ENCODE measurements around the gene YY2.

YY2 gene

DNA sequence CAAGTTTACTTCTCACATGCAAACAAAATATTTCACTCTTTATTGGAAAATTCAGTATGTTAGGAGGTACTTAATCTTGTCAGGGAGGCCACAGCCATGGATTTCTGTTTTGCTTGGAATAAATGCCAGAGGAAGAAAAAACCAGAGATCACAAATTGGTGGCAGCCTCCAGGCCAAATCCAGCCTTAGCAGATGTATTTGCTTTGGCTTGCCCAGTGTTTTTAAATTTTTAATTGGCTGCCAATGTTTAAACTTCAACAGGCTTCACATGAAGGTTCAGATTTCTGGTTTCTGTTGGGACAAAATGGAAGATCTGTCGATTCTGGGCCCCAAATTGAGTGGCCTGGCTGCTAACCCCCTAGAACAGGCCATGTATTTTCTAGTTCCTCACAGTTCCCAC lies 19.2 kb downstream of the YY2 start:
- peak overlapping the region; percentile 46 for H3K27ac ChIP-seq
- TF ChIP-seq, protein P1, sequence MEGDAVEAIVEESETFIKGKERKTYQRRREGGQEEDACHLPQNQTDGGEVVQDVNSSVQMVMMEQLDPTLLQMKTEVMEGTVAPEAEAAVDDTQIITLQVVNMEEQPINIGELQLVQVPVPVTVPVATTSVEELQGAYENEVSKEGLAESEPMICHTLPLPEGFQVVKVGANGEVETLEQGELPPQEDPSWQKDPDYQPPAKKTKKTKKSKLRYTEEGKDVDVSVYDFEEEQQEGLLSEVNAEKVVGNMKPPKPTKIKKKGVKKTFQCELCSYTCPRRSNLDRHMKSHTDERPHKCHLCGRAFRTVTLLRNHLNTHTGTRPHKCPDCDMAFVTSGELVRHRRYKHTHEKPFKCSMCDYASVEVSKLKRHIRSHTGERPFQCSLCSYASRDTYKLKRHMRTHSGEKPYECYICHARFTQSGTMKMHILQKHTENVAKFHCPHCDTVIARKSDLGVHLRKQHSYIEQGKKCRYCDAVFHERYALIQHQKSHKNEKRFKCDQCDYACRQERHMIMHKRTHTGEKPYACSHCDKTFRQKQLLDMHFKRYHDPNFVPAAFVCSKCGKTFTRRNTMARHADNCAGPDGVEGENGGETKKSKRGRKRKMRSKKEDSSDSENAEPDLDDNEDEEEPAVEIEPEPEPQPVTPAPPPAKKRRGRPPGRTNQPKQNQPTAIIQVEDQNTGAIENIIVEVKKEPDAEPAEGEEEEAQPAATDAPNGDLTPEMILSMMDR (IDR thresholded peaks at IDR 0.05), result no peak
- no peak for TF ChIP-seq ZFX (IDR thresholded peaks at IDR 0.05; ENCODE audit: borderline replicate concordance)

DNA sequence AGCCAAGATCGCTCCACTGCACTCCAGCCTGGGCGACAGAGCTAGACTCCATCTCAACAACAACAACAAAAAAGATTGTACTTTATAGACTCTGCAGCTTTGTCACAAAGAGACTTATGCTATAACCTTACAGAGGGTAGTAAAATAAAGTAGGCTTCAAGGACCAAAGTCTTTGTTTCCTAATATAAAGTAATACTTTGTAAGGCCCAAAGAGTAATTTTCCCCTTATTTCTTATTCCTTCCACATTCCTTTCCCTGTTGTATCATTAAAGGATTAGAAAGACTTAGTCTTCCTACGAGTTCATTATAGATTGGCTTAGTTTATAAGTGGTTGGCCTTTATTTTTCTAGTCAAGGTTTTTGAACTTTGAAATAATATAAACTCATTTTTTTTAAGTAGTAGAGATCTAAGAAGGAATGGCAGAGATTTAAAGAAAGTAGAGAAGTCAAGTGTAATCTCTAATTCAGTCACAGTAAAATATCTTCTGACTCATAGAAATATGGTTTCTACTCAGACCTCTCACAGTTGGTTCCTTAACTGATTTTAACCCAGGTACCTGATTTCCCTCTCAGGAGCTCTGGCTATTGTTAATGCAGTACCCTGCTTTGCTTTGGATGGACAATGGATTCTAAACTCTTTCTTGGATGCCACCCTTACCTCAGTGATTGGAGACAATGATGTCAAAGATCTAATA lies 26.2 kb downstream of the YY2 start:
- TF ChIP-seq, protein P1 (IDR thresholded peaks at IDR 0.05), result no peak
- TF ChIP-seq ZFX (IDR thresholded peaks at IDR 0.05; ENCODE audit: borderline replicate concordance), result no peak
- H3K27ac ChIP-seq, result no peak overlapping the region

DNA sequence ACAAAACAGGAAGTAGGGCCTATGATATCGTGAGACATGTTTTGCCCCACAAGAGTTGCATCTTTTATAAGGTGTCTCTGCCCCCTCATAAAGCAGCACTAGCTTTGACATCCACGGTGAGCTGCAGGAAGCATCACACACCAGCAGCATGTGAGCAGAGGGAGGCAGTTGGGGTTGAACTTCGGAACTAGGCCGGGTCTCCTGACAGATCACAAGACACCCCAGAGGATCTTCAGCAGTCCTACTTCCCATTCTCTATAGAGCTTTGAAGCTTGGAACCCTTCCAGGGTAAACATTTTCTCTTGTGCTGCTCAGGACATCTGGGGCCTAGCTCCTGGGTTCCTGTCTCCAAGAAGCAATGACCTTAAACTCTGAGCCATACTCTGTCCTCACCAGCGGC lies 27.5 kb downstream of the YY2 start:
- no peak for TF ChIP-seq ZFX (IDR thresholded peaks at IDR 0.05; ENCODE audit: borderline replicate concordance)
- TF ChIP-seq, protein P1 (IDR thresholded peaks at IDR 0.05), result no peak
- H3K27ac ChIP-seq, result no peak overlapping the region

DNA sequence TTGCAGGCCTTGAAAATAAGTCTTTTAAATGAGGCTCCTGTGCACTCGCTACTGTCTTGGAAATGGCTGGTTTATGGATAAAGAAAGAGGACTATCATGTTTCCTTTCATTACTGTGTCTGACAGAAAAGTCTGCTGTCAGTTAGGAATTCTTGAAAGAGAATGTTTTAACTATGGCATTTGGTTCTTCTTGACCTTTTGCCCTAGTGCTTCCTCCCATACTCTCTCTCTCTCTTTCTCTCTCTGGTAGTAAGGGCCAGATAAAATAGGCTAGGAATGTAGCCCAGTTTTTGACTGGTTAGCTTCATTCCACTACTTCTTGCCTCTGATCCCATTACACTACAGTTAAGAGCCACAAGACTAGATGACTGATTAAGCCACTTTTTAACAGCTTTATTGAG lies 29.8 kb downstream of the YY2 start:
- H3K27ac ChIP-seq, result no peak overlapping the region
- TF ChIP-seq, protein P1 (IDR thresholded peaks at IDR 0.05), result no peak
- no peak for TF ChIP-seq ZFX (IDR thresholded peaks at IDR 0.05; ENCODE audit: borderline replicate concordance)

DNA sequence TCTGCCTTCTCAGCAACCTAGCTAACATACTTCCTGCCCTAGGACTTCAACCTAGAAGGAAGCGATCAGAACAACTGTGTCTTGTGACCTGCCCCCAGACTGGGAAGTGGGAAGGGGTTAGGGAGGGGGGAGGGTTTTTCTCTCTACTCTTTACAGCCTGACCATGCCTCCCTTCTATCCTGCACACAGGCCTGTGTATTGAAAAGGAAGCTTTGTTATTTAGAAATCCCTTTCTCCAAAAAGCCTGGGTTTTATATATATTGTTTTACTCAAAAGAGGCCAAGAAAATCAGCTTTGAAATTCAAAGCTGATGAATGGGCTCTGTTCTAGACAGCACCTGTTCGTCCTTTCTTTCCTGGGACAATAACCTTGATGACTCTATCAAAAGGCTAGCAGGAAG lies 49.5 kb downstream of the YY2 start:
- no peak overlapping the region for H3K27ac ChIP-seq
- no peak for TF ChIP-seq ZFX (IDR thresholded peaks at IDR 0.05; ENCODE audit: borderline replicate concordance)
- TF ChIP-seq, protein P1 (IDR thresholded peaks at IDR 0.05), result no peak

DNA sequence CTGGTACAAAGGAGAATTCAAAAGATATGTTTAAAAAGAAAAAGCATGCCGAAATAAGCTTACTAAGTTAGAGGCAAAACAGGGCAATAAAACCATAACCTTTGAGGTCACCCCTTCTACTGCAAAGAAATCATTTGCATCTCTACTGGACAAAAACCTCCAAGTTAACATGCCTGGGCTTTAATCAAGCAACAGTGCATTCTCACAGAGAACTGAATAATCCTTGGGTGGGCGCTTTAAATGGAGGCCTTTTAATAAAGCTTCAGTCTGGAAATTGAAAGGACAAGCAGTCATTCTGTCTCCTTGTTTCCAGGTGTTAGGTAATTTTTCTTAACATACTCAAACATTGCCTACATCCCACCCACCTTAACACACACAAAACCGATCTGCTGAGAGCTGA lies 50.2 kb downstream of the YY2 start:
- TF ChIP-seq, protein P1 (IDR thresholded peaks at IDR 0.05), result no peak
- TF ChIP-seq ZFX (IDR thresholded peaks at IDR 0.05; ENCODE audit: borderline replicate concordance), result no peak
- no peak overlapping the region for H3K27ac ChIP-seq

DNA sequence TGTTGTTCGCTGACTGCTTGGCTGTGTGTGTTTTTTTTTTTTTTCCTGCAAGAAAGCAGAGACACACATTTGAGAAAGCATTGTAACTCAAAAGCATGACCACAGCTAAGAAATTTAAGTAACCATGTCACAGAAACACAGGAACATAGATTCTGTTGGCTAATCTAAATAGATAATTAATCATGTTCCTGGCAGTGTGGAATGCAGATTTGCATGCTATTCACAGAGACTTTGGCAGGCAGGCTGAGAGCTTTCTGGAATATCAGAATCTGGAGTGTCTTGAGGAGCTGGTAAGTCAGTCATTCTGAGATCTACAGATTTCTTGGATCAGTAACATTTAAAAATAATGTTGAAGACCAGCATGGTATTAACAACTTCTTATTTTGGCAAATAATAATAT lies 51.5 kb downstream of the YY2 start:
- H3K27ac ChIP-seq, result no peak overlapping the region
- no peak for TF ChIP-seq ZFX (IDR thresholded peaks at IDR 0.05; ENCODE audit: borderline replicate concordance)
- TF ChIP-seq, protein P1 (IDR thresholded peaks at IDR 0.05), result no peak

All from 22Rv1 (cell line).